Stomach (tissue), 4 donors: ENCODE data around the gene PERM1.

Experiments
- POLR2A ChIP-seq, 4 donors: fragments of 450-650 bp; IDR thresholded peaks; one replicate each; pipeline ENCODE4 v1.6.1; 2016; ENCODE audit warnings: antibody characterized with exemption in 4 of 4, control low read depth in 2 of 4, mild to moderate bottlenecking in 1 of 4, moderate library complexity in 1 of 4
- TF ChIP-seq, protein P1 (sequence below), 7 experiments: fragments of 450-650 bp in 4 of 7; fragments of 200-600 bp in 3 of 7; sonication (generic) in 3 of 7; IDR thresholded peaks; one replicate each; pipeline ENCODE4 v1.5.1; 2016 to 2019; ENCODE audit warnings: antibody characterized with exemption in 7 of 7, control low read depth in 2 of 7, mild to moderate bottlenecking in 1 of 7

DNA sequence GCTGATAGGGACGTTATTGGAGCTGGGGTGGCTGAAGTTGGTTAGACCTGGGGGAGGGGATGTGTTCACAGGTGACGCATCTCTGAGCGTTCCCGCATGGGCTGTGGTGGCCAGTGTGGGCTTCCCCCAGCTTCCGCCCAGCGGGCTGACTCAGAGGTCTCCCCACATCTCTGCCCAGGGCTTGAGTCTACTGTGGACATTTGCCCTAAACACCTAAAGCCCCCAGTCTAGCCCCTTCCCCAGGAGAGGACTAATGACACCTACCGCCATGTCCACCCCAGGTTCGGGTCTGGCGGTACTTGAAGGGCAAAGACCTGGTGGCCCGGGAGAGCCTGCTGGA is 40.0 kb upstream of the PERM1 start:
- TF ChIP-seq, protein P1, sequence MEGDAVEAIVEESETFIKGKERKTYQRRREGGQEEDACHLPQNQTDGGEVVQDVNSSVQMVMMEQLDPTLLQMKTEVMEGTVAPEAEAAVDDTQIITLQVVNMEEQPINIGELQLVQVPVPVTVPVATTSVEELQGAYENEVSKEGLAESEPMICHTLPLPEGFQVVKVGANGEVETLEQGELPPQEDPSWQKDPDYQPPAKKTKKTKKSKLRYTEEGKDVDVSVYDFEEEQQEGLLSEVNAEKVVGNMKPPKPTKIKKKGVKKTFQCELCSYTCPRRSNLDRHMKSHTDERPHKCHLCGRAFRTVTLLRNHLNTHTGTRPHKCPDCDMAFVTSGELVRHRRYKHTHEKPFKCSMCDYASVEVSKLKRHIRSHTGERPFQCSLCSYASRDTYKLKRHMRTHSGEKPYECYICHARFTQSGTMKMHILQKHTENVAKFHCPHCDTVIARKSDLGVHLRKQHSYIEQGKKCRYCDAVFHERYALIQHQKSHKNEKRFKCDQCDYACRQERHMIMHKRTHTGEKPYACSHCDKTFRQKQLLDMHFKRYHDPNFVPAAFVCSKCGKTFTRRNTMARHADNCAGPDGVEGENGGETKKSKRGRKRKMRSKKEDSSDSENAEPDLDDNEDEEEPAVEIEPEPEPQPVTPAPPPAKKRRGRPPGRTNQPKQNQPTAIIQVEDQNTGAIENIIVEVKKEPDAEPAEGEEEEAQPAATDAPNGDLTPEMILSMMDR (IDR thresholded peaks at IDR 0.05), result no peak
- TF ChIP-seq POLR2A (IDR thresholded peaks at IDR 0.05), result no peak
